Gastroesophageal sphincter (tissue), 4 donors: ENCODE results near the gene ETV6. TPM values are rescaled to one million over a fixed set of nuclear protein-coding genes. Genes with fewer than 3 reads are reported as not detected.

ENCODE experiments used
- ATAC-seq: fragments of 150-250 bp; one replicate; pipeline ENCODE4 v1.9.1; 2016; ENCODE audit warnings: mild to moderate bottlenecking, moderate library complexity
- H3K27ac ChIP-seq, 4 donors: fragments of 200-600 bp; sonication (generic) in 3 of 4; 1 replicate in 3 of 4; 2 replicates in 1 of 4; pipeline ENCODE4 v1.5.1; 2016 to 2019
- H3K27me3 ChIP-seq: fragments of 200-600 bp; sonication (generic); one replicate; pipeline ENCODE4 v1.5.1; 2019
- H3K36me3 ChIP-seq, 2 donors: fragments of 200-600 bp; sonication (generic); one replicate each; pipeline ENCODE4 v1.5.1; 2019; ENCODE audit warnings: control low read depth in 1 of 2
- H3K4me1 ChIP-seq, 3 donors: fragments of 200-600 bp; sonication (generic); 1 replicate in 2 of 3; 2 replicates in 1 of 3; pipeline ENCODE4 v1.5.1; 2016 to 2019; ENCODE audit warnings: control low read depth in 2 of 3
- H3K4me3 ChIP-seq, 2 donors: fragments of 200-600 bp; sonication (generic); one replicate each; pipeline ENCODE4 v1.5.1; 2019; ENCODE audit warnings: mild to moderate bottlenecking in 1 of 2, moderate library complexity in 1 of 2
- H3K9me3 ChIP-seq, 3 donors: fragments of 200-600 bp; sonication (generic); one replicate each; pipeline ENCODE4 v1.5.1; 2017 to 2019; ENCODE audit warnings: control low read depth in 2 of 3
- CTCF ChIP-seq, 4 experiments: fragments of 200-600 bp in 2 of 4; fragments of 450-650 bp in 2 of 4; sonication (generic) in 1 of 4; IDR thresholded peaks; one replicate each; pipeline ENCODE4 v1.5.1; 2017 to 2019; ENCODE audit warnings: antibody characterized with exemption in 4 of 4, mild to moderate bottlenecking in 2 of 4, moderate library complexity in 2 of 4
- EP300 ChIP-seq: sonication (generic); formaldehyde crosslinking; IDR thresholded peaks from one replicate; pipeline ENCODE4 v1.6.1; 2017; ENCODE audit warnings: antibody characterized with exemption, mild to moderate bottlenecking
- POLR2A ChIP-seq, 2 donors: fragments of 450-650 bp; IDR thresholded peaks; one replicate each; pipeline ENCODE4 v1.6.1; 2017; ENCODE audit warnings: antibody characterized with exemption in 2 of 2, mild to moderate bottlenecking in 2 of 2, moderate library complexity in 1 of 2
- POLR2AphosphoS5 ChIP-seq: sonication (generic); formaldehyde crosslinking; IDR thresholded peaks from one replicate; pipeline ENCODE4 v1.6.1; 2017; ENCODE audit warnings: antibody characterized with exemption
- WGBS, 2 donors: methylation state at CpG; one replicate each; pipeline ENCODE4 v1.1.5; 2018; ENCODE audit warnings: low coverage in 1 of 2; 5-methylcytosine and 5-hydroxymethylcytosine counted together
- total RNA-seq, 4 donors: library from RNA; depleted of rRNA; stranded (reverse); fragments of >200 nt; gene quantifications; one replicate each; pipeline ENCODE4 v1.1.0, GENCODE V29; 2016

The ETV6 gene
- 10 to 100 TPM; 18.7 to 30.1 (median 21.1) TPM for total RNA-seq

GRCh38 chr12:11649413-11650285 is at the start of gene ETV6:
Gene ETV6 (plus strand): TSS chr12:11649674. CDS start chr12:11650128, 454 bp downstream.
- TF ChIP-seq POLR2A (IDR thresholded peaks at IDR 0.05): peak in 1 of 2 donors; percentile 41
- TF ChIP-seq EP300: no peak
- peak; percentile 94 for TF ChIP-seq POLR2AphosphoS5
- peak in 1 of 4 experiments; percentile 4 for TF ChIP-seq CTCF (IDR thresholded peaks at IDR 0.05)
- Histone ChIP-seq H3K27ac (peak within 1 kb of the TSS; percentile 94 to 100 (median 98)), H3K4me3 (peak within 1 kb of the TSS; percentile 77 to 99), H3K36me3 (no peaks in the 10 kb centered on the region), H3K9me3 (no peaks in the 10 kb centered on the region), H3K4me1 (peaks cover 3 to 34% (median 14%) of the 10 kb centered on the region in 3 donors), H3K27me3 (no peaks in the 10 kb centered on the region)
- peak; percentile 82 for ATAC-seq
- 0% methylated on average over 8 to 14 of the region's 86 CpGs for WGBS, 2 donors

DNA sequence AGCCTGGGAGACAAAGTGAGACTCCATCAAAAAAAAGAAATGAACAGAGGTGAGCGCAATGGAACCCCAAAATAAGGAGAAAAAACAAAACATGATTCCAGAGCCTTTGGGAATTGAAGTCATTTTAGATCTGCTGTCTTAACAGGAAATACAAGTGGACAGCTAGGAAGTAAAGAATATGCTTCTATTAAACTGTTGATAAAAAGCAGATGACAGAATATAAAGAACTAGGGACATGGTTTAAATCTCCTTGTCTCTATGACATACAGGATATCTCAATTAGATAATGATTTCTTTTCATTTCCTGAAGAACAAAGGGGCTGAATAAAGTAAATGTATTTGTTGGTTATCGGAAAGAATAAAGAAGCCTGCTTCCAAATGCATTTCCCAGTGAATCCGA is 49.3 kb upstream of the ETV6 start:
- no peaks in the 10 kb centered on the region for H3K9me3 ChIP-seq
- 20 to 52% methylated on average over 1 to 3 of the region's 3 CpGs for WGBS, 2 donors
- no peak overlapping the region for H3K4me3 ChIP-seq
- no peaks in the 10 kb centered on the region for H3K27me3 ChIP-seq
- H3K27ac ChIP-seq: no peak overlapping the region
- H3K4me1 ChIP-seq: no peaks in the 10 kb centered on the region
- no peak for ATAC-seq
- no peaks in the 10 kb centered on the region for H3K36me3 ChIP-seq
- TF ChIP-seq POLR2AphosphoS5 (no peak), POLR2A (IDR thresholded peaks at IDR 0.05) (no peak), EP300 (no peak), CTCF (IDR thresholded peaks at IDR 0.05) (no peak)

DNA sequence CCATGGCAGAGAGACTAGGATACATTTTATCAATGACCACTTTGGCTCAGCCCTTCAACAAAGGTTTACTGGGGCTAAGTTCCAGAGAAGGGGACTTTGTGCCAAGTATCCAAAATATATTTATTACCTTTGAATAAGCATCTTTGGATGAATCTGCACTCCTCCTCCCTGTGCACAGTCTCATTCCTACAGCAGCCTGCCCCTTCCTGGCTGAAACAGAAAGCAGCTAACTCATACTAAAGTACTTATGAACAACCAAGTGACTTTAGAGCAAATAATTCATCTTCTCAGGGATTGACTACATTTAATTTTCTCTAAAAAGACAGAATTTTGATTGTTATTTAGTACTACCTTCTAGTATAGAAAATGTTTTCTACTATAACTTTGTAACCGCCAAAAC is 47.8 kb upstream of the ETV6 start:
- no peak for ATAC-seq
- Histone ChIP-seq H3K4me3 (no peak overlapping the region), H3K9me3 (no peaks in the 10 kb centered on the region), H3K36me3 (no peaks in the 10 kb centered on the region), H3K27ac (no peak overlapping the region), H3K4me1 (no peaks in the 10 kb centered on the region), H3K27me3 (no peaks in the 10 kb centered on the region)
- WGBS, 2 donors: 89 to 100% methylated on average over 1 of the region's 1 CpG
- no peak for TF ChIP-seq POLR2AphosphoS5
- no peak for TF ChIP-seq EP300
- no peak for TF ChIP-seq POLR2A (IDR thresholded peaks at IDR 0.05)
- TF ChIP-seq CTCF (IDR thresholded peaks at IDR 0.05): no peak

GRCh38 chr12:11607313-11608081 is 42.0 kb upstream of the ETV6 start:
- H3K9me3 ChIP-seq: no peaks in the 10 kb centered on the region
- H3K36me3 ChIP-seq: no peaks in the 10 kb centered on the region
- TF ChIP-seq CTCF (IDR thresholded peaks at IDR 0.05): no peak
- TF ChIP-seq POLR2A (IDR thresholded peaks at IDR 0.05): no peak
- TF ChIP-seq EP300: no peak
- TF ChIP-seq POLR2AphosphoS5: peak; percentile 27
- peaks cover 0 to 12% (median 0%) of the 10 kb centered on the region in 3 donors for H3K4me1 ChIP-seq
- no peaks in the 10 kb centered on the region for H3K27me3 ChIP-seq
- ATAC-seq: no peak
- WGBS, 2 donors: 33 to 35% methylated on average over 5 to 7 of the region's 10 CpGs
- no peak overlapping the region for H3K27ac ChIP-seq
- no peak overlapping the region for H3K4me3 ChIP-seq
